K562 (cell line): ENCODE results near the gene SPRY2. TPM values are rescaled to one million over a fixed set of nuclear protein-coding genes. Genes with fewer than 3 reads are reported as not detected.

Experiments
- CCAR2 ChIP-seq: fragments of 200-400 bp; formaldehyde crosslinking; IDR thresholded peaks from 2 replicates; pipeline ENCODE4 v1.6.1; 2017; ENCODE audit warnings: mild to moderate bottlenecking, low read depth, low read length
- CLOCK ChIP-seq: fragments of 250-450 bp; sonication (Bioruptor Pico); IDR thresholded peaks from 2 replicates; pipeline ENCODE4 v1.4.0; 2020; ENCODE audit warnings: mild to moderate bottlenecking, moderate library complexity, borderline replicate concordance
- DDX20 ChIP-seq: fragments of 450-650 bp; IDR thresholded peaks from 2 replicates; pipeline ENCODE4 v1.6.1; 2016; ENCODE audit warnings: missing genetic modification characterization, low read depth, mild to moderate bottlenecking, missing compliant biosample characterization, moderate library complexity
- ELK3 ChIP-seq: fragments of 450-650 bp; formaldehyde crosslinking; IDR thresholded peaks from 2 replicates; pipeline ENCODE4 v1.4.0; 2020; ENCODE audit warnings: mild to moderate bottlenecking
- MITF ChIP-seq: IDR thresholded peaks from 2 replicates; pipeline ENCODE4 v1.6.1; 2014; ENCODE audit warnings: antibody characterized with exemption
- NFXL1 ChIP-seq: fragments of 450-650 bp; formaldehyde crosslinking; IDR thresholded peaks from 2 replicates; pipeline ENCODE4 v1.4.0; 2021; ENCODE audit warnings: mild to moderate bottlenecking
- PURB ChIP-seq: sonication (generic); formaldehyde crosslinking; IDR thresholded peaks from 2 replicates; pipeline ENCODE4 v1.9.0; 2021; ENCODE audit warnings: low read depth, mild to moderate bottlenecking, missing genetic modification reagents
- RCOR1 ChIP-seq, 2 experiments: IDR thresholded peaks; 2 replicates each; pipeline ENCODE4 v1.6.1; 2012; ENCODE audit warnings: low read depth in 2 of 2, low read length in 2 of 2, borderline replicate concordance in 1 of 2, improper control_type of control experiment in 1 of 2
- REST ChIP-seq, 2 experiments: fragments of 450-650 bp; formaldehyde crosslinking in 1 of 2; IDR thresholded peaks; 2 replicates each; pipeline versions ENCODE4 v1.4.0 to v1.6.1; 2014 to 2020; ENCODE audit warnings: mild to moderate bottlenecking in 2 of 2, borderline replicate concordance in 1 of 2, low read depth in 1 of 2
- TEAD1 ChIP-seq, 2 experiments: fragments of 450-650 bp in 1 of 2; sonication (generic) in 1 of 2; formaldehyde crosslinking; IDR thresholded peaks; 2 replicates each; pipeline versions ENCODE4 v1.4.0 to v1.8.0; 2020 to 2022; ENCODE audit warnings: mild to moderate bottlenecking in 2 of 2, missing genetic modification reagents in 1 of 2
- ZNF384 ChIP-seq: IDR thresholded peaks from 2 replicates; pipeline ENCODE4 v1.6.1; 2012; ENCODE audit warnings: low read depth, low read length, improper control_type of control experiment
- ZNF76 ChIP-seq: fragments of 250-450 bp; sonication (Bioruptor Pico); IDR thresholded peaks from 2 replicates; pipeline ENCODE4 v1.4.0; 2020; ENCODE audit warnings: mild to moderate bottlenecking, moderate library complexity, borderline replicate concordance
- polyA plus RNA-seq, 8 experiments: library from polyadenylated mRNA; depleted of rRNA in 4 of 8; stranded (reverse) in 5 of 8; unstranded in 3 of 8; fragments of >200 nt; fragmentation: Nextera tagmentation in 2 of 8; fragmentation: Illumina TruSeq in 1 of 8; extraction: Ambion mirVana in 2 of 8; extraction: Trizol in 1 of 8; gene quantifications; 2 replicates each; pipeline versions ENCODE4 v1.2.1 to v1.2.3, GENCODE V29; 2011 to 2014; ENCODE audit warnings: inconsistent platforms in 1 of 8, missing spikeins in 1 of 8
- total RNA-seq, 7 experiments: library from RNA; depleted of rRNA in 6 of 7; stranded (reverse); fragments of >200 nt in 6 of 7; fragmentation: Illumina TruSeq in 2 of 7; extraction: Trizol in 2 of 7; gene quantifications; 2 replicates each; pipeline versions ENCODE4 v1.2.1 to v1.2.3, GENCODE V29; 2011 to 2021; ENCODE audit warnings: low replicate concordance in 1 of 7

The SPRY2 gene
- total and polyA plus RNA-seq, 9 of the 15 experiments (the other 6 are each of a cell fraction or from before 2014, with no cell fraction given): 1.8 to 7.8 (median 3.4) TPM

GRCh38 chr13:80342471-80343371 lies 1.8 kb upstream of the SPRY2 start (continued):
- TF ChIP-seq CLOCK (CRISPR knock-in tag): no peak
- no peak for TF ChIP-seq MITF
- TF ChIP-seq ZNF384: no peak
- no peak for TF ChIP-seq CCAR2
- no peak for TF ChIP-seq ELK3 (CRISPR knock-in tag)
- no peak for TF ChIP-seq DDX20
- no peak for TF ChIP-seq NFXL1 (CRISPR knock-in tag)
- peak; percentile 54 for TF ChIP-seq REST (IDR thresholded peaks at IDR 0.05; ENCODE audit: borderline replicate concordance)
- TF ChIP-seq REST (CRISPR knock-in tag; IDR thresholded peaks at IDR 0.05; ENCODE audit: low read depth): no peak
- TF ChIP-seq RCOR1 (IDR thresholded peaks at IDR 0.05; ENCODE audit: borderline replicate concordance in 1 of 2, low read depth in 2 of 2, low read length in 2 of 2): no peak
- TF ChIP-seq ZNF76: no peak
- TF ChIP-seq PURB: no peak
- no peak for TF ChIP-seq TEAD1 (CRISPR knock-in tag; IDR thresholded peaks at IDR 0.05)
